ENCODE measurements around the gene POLR1H.
"Not testable (repeated sequence)": the region's sequence is repeated elsewhere in the genome, so short reads cannot be mapped to it uniquely, and the experiment has no call there.

The POLR1H gene, protein sequence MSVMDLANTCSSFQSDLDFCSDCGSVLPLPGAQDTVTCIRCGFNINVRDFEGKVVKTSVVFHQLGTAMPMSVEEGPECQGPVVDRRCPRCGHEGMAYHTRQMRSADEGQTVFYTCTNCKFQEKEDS

DNA sequence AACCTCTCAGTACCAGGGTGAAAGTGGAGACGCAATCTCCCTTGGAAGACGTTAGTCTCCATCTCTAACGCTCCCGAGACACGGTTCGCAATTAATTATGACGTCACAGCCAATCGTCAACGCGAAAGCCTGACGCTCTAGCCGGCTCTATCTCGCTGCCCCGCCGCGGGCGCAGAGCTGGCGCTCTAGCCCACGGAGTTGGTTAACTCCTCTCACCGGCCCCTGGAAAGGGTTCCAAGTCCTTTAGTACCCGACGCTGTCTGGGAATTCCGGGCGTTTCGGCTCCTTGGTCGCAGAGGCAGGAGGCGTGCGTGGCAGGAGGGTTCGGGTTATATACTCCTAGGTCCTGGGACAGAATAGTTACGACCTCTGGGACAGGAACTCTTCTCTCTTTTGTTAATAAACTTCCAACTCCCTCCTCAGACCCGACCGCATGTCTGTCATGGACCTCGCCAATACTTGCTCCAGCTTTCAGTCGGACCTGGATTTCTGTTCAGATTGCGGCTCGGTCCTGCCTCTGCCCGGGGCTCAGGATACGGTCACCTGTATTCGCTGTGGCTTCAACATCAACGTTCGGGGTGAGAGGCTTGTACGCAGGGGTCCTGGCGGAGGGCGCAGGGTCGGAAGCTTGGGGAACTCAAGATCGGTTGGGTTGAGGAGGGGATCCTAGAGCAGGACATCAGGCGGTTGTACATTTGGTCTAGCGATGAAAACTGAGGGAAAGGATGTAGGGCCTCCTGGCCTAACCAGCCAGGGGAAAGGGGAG lies at the start of gene POLR1H:
Gene POLR1H, plus strand, starts transcription at position 174 of the 766 bp plus-strand sequence. Its CDS starts 260 bp downstream, at position 434.
- peak; percentile 97 for DNase-seq

DNA sequence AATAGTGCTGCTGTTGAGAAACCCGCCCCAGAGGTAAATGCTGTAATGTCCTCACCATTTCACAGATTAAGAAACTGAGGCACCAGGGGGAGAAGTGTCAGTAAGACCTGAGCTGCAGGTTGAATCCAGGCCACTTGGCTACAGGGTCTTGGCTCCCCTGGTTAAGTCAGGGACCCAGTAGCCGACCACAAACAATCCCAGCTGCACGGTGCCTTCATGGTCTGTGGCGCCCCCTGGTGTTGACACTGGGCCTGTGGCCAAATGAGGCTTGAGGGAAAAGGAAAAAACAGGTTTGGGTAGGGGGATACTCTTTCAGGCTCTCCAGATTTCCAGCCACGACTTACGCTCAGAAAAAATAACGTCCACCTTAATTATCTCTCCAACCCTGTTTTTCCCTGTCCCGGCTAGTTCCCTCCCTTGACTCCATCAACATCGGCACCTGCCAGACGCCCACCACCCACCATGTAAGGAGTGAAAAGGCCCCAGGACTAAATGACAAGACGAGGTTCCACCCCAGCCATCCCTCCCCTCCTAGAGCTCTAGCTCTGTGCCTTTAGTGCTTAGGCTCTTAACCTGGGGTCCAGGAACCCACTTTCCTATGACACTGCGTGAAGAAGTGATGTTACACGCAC lies 47.7 kb upstream of the POLR1H start:
- no peak for DNase-seq

DNA sequence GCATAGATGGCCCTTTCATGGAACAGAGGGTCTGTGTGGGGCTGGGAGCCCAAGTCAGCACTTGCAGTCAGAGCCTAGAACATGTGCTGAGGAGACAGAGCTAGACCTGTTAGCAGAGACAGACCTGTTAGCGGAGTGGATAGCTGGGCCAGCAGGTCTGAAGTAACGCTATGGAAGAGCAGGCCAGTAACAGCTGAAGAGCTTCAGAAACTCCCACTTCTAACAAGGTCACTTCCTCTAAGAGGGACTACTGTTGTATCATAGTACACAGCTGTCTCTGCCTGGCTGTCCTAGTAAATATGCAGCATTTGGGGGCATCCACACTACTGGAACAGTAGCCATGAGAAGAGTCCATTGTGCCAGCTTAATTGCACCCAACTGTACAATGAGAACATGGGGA lies 41.2 kb upstream of the POLR1H start:
- no peak for DNase-seq

DNA sequence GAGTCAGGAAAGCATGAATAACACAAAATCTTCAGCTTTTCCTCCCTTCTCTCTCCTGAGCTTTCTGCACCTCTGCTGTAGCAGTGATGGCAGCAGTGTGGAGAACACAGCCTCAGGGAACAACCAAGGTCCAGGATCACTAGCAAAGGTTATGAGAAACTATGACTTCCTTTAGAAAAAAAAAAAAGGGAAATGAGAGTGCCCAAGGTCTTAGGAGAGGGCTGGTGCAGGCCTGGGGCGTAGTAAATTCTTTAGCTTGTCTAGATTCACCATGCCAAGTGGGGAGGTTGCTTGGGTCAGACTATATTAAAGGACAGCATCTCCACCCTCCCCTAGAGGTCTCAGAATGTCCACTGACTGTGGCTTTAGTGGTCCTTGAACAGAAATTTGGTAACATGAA lies 40.4 kb upstream of the POLR1H start:
- DNase-seq, result no peak

DNA sequence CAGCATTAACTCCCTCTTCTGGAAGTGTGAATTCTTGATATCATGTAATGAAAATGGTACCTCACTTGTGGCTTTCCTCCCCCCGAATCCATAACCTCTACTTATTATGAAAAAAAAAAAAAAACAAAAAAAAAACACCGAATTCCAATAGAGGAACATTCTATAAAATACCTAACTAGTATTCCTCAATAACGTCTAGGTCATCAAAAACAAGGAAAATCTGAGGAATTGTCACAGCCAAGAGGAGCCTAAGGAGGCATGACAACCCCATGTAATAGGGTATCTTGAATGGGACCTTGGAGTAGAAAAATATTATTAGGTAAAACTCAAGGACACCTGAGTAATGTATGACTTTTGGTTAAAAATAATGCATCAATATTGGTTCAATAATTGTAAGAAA lies 38.9 kb upstream of the POLR1H start:
- no peak for DNase-seq

DNA sequence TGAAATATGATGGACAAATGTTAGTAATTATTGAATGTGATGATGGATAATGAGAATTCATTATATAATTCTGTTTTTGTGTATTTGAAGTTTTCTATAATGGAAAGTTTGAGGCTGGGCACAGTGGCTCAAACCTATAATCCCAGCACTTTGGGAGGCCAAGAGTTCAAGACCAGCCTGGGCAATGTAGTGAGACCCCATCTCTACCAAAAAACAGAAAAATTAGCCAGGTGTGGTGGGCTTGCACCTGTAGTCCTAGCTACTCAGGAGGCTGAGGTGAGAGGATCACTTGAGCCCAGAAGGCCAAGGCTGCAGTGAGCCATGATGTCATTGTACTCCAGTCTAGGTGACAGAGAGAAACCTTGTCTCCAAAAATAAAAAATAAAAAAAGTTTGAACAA lies 38.4 kb upstream of the POLR1H start:
- DNase-seq, result not testable (repeated sequence)

DNA sequence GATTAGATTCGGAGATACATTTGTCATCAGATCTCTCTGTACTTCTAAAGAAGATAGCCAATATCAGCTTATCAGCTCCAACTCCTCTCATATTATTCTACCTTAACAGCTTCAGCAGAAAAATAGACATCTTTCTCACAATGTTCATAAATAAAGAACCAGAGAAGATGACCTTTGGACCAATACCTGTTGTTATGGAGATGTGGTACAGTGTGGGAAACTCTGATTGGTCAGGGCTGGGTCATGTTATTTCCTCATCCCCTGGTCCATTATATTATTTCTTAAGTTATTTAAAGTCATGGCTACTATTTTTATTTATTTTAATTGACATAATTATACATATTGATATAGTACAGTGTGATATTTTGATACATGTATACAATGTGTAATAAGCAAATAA lies 35.9 kb upstream of the POLR1H start:
- no peak for DNase-seq

DNA sequence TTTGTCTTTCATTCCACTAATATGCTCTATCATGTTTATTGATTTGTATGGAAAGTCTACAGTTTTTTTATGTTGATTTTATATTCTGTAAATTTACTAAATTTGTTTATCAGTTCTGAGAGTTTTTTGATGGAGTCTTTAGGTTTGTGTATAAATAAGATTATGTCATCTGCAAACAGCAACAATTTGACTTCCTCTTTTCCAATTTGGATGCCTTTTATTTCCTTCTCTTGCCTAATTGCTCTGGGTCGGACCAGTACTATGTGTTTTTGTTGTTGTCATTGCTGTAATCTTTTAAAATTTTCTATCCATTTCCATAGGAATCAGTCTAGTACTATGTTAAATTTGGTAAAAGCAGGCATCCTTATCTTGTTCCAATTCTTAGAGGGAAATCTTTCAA lies 31.5 kb upstream of the POLR1H start:
- no peak for DNase-seq

DNA sequence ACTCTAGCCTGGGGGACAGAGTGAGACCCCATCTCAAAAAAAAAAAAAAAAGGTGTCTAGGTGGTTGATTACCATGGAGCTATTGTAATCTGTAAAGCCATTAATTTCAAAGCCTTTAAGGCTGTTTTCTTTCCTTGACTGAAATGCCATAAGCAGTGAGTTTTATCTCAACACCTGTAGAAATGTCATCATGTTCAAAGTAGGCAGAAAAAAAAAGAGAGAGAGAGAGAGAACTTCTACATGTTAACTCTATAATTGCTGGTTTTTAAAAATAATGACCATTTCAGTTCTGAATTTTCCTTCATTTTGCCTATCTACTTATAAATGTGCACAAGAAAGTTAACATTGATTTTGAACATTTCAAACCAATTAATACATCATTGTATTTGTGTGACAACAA lies 29.7 kb upstream of the POLR1H start:
- no peak for DNase-seq

DNA sequence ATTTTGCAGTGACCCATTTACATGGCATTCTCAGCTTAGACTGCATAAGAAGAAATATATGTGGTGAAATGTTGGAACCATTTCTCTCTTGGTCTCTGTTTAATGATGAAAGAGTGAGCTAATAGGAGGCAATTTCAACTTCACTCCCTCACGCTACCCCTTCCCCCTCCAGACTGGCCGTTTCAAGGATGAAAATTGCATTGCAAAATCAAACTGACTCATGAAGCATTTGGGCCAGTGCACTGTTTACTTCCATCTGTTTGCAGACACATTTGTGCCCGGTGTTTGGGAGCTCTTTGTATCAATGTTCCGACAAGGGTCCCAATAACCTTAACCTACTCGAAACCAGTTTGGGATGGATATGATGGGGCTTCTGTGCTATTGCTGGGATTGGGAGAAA lies 27.6 kb upstream of the POLR1H start:
- peak; percentile 53 for DNase-seq

DNA sequence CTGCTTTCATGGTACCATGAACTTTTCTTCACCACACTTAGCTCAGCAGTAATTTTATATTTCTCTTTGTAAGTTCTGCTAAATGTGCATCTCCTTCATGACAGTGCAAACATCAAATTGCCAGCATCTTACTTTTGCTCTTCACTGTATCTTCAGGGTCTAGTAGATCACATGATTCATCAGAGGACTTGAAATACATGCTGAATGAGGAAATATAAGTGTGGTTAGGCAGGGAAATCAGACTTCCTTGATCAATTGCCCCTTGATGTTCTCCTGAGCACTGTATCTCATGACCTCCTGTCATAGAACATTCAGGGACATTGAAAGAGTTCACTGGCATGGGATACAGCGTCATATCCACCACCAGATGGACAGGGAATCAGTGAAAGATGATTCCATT lies 25.3 kb upstream of the POLR1H start:
- DNase-seq, result no peak

DNA sequence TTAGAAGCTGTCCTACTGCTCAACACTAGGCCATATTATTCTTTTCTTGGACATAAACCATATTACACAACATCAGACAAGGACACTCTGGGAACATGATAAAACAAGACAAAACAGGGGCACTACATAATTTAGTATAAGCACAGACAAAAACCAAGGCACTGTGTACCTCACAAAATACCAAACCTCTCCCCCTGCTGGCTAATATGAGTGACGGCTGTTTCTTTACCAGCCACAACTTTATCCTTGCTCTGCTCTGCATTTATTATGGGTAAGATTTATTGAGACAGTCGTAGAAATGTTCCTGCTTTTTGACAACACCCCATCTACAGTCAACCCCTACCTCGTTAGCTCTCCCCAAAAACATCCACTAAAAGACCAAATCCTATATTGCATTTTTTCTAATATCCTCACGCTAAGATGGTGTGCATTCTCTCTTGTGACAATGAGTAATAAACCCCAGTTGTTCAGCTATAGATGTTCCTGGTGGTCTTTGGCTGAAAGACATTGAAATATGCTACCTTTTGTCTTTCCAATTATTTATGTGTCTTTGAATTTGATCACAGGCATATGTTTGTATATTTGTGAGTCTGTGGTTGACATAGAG lies 23.8 kb upstream of the POLR1H start:
- peak; percentile 19 for DNase-seq

DNA sequence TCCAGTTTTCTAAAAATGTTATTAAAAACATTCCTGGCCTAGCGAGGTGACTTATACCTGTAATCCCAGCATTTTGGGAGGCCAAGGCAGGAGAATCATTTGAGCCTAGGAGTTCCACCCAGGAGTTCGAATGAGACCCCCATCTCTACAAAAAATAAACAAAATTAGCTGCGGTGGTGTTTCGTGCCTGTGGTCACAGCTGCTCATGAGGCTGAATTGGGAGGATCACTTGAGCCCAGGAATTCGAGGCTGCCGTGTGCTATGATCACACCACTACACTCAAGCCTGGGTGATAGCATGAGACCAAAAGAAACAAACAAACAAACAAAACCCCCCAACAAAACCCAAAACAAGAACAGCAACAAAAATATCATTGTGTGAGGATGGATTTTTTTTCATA lies 19.8 kb upstream of the POLR1H start:
- no peak for DNase-seq

DNA sequence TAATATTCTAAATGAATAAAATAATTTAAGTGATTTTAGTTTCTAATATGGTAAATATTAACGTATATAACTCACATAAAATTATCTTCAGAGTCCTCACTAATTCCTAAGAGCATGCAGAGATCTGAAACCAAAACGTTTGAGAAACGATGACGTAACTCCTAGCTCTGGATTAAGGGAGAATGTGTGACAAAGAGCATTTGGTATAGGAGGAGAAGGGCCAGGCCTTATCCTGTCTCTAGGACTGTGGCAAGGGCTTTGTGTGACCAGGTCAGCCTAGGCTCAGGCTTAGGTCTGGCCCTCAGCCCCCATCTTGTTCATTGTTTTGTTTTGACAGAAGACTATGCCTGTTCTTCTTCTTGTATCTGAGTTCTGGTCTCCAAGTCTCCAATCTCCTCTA lies 19.2 kb upstream of the POLR1H start:
- no peak for DNase-seq

DNA sequence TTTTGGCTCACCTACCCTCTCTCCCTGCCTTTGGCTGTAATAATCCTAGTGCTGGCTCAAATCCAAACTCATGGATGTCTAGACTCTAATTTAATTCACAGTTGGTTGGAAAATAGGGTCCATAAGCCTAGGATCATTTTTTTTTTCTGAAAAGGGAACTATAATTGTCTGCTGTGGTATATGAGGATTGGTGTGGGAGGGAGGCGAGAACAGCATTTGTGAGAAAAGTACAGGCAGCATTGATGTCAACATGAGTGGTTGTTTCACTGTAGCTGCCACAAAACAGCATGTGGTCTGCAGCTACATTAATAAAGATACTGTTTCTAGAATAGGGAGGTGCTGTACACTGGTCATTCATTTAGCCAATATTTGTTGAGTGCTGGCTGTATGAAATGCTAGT lies 18.6 kb upstream of the POLR1H start:
- no peak for DNase-seq

DNA sequence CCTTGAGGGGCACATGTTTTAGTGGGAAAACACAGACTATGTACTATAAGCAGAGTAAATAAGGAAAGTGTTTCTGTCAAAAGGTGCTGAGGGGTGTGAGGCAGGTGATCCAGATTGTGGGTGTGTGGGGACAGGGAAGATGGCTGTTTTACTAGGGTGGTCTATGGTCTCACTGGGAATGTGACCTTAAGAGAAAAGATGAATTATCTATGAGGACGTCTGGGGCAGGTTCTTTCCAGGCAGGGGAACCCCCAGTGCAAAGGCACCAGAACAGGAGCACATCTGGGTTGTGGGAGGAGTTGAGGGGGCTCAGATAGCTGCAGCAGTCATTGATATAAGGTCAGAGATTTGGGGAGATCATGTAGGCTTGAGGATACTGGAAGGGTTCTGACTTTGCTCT lies 18.2 kb upstream of the POLR1H start:
- no peak for DNase-seq

DNA sequence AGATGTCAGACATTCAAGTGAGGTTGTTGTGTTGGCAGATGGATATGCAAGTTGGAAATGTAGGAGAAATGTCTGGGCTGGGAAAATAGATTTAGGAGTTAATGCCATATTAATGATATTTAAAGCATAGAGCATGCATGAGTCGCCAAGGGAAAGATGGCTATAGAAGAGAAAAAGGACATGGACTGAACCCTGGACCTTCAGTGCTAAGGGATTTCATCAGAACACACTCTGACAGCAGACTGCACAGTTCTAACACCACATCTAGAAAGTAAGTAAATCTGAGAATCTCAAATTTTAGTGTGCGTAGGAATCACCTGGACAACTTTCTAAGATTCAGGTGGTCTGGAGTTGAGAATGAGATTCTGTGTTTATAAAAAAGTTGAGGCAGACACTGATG lies 17.3 kb upstream of the POLR1H start:
- DNase-seq, result no peak

DNA sequence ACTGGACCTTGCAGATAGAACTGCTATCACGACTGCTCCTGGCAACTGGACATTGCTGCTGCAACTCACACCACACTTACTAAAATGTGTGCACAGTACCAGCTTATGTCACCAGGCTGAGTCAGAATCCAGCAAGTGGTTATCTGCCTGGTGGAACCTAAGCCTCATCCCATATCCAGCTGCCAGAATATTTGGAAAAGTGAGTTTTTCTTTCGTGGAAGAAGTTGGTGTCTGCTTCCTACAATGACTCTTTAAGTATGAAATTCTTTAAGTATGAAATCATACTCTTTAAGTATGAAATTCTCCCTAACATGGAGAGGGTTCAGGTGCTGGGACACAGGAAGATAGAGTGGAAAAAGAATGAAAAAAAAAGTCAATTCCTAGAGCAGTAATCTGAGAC lies 16.4 kb upstream of the POLR1H start:
- DNase-seq, result peak; percentile 80

DNA sequence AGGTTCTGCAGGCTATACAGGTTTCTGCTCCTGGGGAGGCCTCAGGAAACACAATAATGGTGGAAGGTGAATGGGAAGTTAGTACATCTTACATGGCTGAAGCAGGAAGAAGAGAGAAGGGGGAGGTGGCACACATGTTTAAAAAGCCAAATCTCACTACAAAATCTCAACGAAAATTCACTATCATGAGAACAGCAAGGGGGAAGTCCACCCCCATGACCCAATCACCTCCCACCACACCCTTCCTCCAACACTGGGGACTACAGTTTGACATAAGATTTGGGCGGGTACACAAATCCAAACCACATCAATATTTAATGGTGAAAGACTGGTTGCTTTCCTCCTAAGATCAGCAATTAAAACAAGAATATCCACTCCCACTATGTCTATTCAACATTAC lies 13.8 kb upstream of the POLR1H start:
- no peak for DNase-seq

DNA sequence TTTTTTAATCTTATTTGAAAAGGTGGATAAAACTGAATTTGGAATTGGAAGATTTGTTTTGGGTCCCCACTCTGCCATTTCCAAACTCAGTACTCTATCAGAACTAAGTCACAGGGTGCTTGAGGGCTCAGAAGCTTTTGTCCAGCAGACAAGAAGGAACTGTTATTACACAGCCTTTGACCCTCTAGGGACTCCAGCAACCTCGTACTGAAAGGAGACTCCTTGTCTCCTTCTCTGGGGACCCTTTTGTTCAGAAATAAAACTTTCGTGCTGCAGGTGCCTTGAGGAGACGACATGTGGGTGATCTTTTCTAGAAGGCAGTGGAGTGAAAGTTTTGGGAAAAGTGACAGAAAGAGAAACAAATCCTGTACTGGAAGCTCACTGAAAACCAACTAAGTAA lies 7.4 kb upstream of the POLR1H start:
- DNase-seq, result no peak

DNA sequence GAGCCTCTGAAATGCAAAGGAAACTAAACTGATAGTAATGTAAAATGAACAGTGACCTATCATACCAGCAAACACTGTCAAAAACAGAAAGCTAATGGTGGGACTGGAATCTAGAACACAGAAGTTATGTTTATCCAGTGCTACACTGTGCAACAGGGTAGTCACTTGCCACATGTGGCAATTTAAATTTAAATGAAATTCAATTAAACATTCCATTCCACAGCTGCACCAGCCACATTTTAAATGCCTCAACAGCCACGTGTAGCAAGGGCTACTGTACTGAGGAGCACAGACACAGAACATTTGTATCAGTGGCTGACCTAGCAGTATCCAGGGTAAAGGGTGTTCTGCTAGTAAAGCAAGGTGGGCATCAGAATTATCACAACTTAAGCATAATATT lies 5.6 kb upstream of the POLR1H start:
- DNase-seq, result no peak

DNA sequence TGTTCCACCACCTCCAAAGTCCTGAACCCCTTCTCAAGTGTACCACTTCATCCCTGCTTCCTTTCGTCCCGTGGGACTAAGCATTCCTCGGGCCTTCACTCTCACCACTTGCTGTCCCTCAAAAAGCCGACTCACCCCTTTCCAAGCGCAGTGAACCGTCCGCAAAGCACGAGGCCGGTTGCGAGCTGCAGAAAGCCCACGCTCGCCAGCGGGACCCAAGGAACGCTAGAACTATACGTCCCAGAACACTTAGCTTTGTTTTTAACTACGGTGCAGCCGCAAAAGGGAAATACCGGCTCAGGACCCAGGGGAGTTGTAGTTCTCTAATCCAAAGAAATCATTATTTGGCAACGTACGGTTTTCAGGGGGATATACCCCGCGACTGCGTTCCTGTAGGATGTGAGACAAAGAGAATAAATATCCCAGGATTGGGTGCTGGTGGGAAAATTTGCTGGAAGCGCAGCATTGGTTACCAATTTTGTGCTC lies 416 bp upstream of the POLR1H start:
- DNase-seq, result peak; percentile 30

DNA sequence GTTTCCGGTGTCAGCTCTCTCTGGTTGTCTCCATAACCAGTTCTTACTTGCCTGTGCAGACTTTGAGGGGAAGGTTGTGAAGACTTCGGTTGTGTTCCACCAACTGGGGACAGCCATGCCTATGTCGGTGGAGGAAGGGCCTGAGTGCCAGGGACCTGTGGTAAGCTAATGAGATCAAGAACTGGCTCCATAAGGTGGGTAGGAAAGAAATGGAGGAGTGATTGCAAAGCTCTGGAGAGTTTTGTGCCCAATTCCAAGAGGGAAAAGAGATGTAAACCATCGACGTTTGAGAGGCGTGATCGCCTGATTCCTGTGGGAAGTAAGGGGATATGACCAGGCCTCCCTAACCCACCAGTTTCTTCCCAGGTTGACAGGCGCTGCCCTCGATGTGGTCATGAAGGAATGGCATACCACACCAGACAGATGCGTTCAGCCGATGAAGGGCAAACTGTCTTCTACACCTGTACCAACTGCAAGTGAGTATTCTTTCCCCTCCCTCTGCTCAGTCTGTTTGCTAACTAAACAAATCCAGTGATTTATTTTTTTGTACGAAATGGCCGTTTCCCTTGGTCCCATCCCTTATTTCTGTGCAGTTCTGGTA lies 893 bp downstream of the POLR1H start:
- DNase-seq, result peak; percentile 34

Measured in fibroblast of skin of right biceps (primary cell).